Prostate gland (tissue), 2 donors: ENCODE measurements around the gene SPRED1.

Experiments used
- POLR2A ChIP-seq: fragments of 450-650 bp; IDR thresholded peaks from one replicate; pipeline ENCODE4 v1.6.1; 2016; ENCODE audit warnings: antibody characterized with exemption, mild to moderate bottlenecking
- POLR2AphosphoS5 ChIP-seq: sonication (generic); formaldehyde crosslinking; IDR thresholded peaks from one replicate; pipeline ENCODE4 v1.6.1; 2017; ENCODE audit warnings: antibody characterized with exemption
- TF ChIP-seq, protein P1 (sequence below), 4 experiments: fragments of 200-600 bp in 2 of 4; fragments of 450-650 bp in 2 of 4; sonication (generic) in 2 of 4; IDR thresholded peaks; 1 replicate in 3 of 4; 2 replicates in 1 of 4; pipeline ENCODE4 v1.5.1; 2016 to 2019; ENCODE audit warnings: antibody characterized with exemption in 4 of 4, mild to moderate bottlenecking in 2 of 4, moderate library complexity in 2 of 4

DNA sequence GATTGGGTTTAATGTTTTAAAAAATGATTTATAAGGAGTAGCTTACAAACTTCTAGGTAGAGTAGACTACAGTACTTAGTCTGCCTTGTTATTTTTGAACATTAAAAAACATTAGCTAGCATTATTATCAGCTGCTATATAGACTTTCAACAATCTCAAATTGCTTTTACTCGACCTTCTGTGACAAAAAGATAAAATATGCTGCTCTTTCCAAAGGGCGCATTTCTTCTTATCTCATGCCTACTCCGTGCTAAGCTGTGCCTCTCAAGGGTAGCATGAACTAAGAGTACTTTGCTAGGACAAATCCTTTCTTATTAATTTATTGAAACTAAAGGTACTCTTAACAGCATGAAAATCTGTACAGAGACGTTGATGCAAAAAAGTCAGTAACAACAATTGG, 71.3 kb downstream of the SPRED1 start:
- TF ChIP-seq POLR2AphosphoS5: no peak
- TF ChIP-seq, protein P1, sequence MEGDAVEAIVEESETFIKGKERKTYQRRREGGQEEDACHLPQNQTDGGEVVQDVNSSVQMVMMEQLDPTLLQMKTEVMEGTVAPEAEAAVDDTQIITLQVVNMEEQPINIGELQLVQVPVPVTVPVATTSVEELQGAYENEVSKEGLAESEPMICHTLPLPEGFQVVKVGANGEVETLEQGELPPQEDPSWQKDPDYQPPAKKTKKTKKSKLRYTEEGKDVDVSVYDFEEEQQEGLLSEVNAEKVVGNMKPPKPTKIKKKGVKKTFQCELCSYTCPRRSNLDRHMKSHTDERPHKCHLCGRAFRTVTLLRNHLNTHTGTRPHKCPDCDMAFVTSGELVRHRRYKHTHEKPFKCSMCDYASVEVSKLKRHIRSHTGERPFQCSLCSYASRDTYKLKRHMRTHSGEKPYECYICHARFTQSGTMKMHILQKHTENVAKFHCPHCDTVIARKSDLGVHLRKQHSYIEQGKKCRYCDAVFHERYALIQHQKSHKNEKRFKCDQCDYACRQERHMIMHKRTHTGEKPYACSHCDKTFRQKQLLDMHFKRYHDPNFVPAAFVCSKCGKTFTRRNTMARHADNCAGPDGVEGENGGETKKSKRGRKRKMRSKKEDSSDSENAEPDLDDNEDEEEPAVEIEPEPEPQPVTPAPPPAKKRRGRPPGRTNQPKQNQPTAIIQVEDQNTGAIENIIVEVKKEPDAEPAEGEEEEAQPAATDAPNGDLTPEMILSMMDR (IDR thresholded peaks at IDR 0.05): no peak
- no peak for TF ChIP-seq POLR2A
